Stimulated activated CD8-positive, alpha-beta memory T cell treated with anti-CD3 and anti-CD28 coated beads, Interleukin-15, amount 100 ng/mL, for 1 hour (primary cell): ENCODE data around the gene PALLD.

Experiments
- DNase-seq: peaks from one replicate; pipeline ENCODE4 v3.0.0-alpha.2; 2020; ENCODE audit warnings: low read depth

PALLD gene

GRCh38 chr4:168560184-168561180 is 63.6 kb downstream of the PALLD start:
- DNase-seq = no peak

GRCh38 chr4:168562041-168562571 is 65.3 kb downstream of the PALLD start:
- no peak for DNase-seq

GRCh38 chr4:168564023-168564422 is 67.2 kb downstream of the PALLD start:
- DNase-seq = no peak

GRCh38 chr4:168565130-168565529 is 68.3 kb downstream of the PALLD start:
- no peak for DNase-seq

- DNase-seq = no peak
Measured at GRCh38 chr4:168566726-168567125, 69.9 kb downstream of the PALLD start.

- DNase-seq = no peak
Measured at GRCh38 chr4:168569066-168569930, 72.4 kb downstream of the PALLD start.

GRCh38 chr4:168569931-168570276 is 73.1 kb downstream of the PALLD start:
- no peak for DNase-seq

- DNase-seq = no peak
Measured at GRCh38 chr4:168570466-168570865, 73.6 kb downstream of the PALLD start.

- no peak for DNase-seq
Measured at GRCh38 chr4:168572002-168572401, 75.2 kb downstream of the PALLD start.

- no peak for DNase-seq
Measured at GRCh38 chr4:168573870-168574269, 77.0 kb downstream of the PALLD start.

- no peak for DNase-seq
Measured at GRCh38 chr4:168574581-168575295, 77.9 kb downstream of the PALLD start.

GRCh38 chr4:168575473-168575872 is 78.6 kb downstream of the PALLD start:
- DNase-seq = no peak

- no peak for DNase-seq
Measured at GRCh38 chr4:168577624-168578023, 80.8 kb downstream of the PALLD start.

- DNase-seq = no peak
Measured at GRCh38 chr4:168580228-168580627, 83.4 kb downstream of the PALLD start.

GRCh38 chr4:168584321-168584771 is 87.5 kb downstream of the PALLD start:
- DNase-seq = no peak

- no peak for DNase-seq
Measured at GRCh38 chr4:168585168-168586091, 88.6 kb downstream of the PALLD start.

GRCh38 chr4:168586926-168587325 is 90.1 kb downstream of the PALLD start:
- DNase-seq = no peak

- DNase-seq = no peak
Measured at GRCh38 chr4:168587411-168588125, 90.7 kb downstream of the PALLD start.

- no peak for DNase-seq
Measured at GRCh38 chr4:168588916-168589531, 92.2 kb downstream of the PALLD start.

- no peak for DNase-seq
Measured at GRCh38 chr4:168592676-168593075, 95.8 kb downstream of the PALLD start.
